GM10266 (cell line): ENCODE results near the gene ERAL1.
"Not testable (repeated sequence)": the region's sequence is repeated elsewhere in the genome, so short reads cannot be mapped to it uniquely, and the experiment has no call there.

ENCODE experiments used
- DNase-seq: peaks from one replicate; pipeline ENCODE4 v3.0.0; 2012; ENCODE audit errors: extremely low spot score
- TF ChIP-seq, protein P1 (sequence below): IDR thresholded peaks from 2 replicates; pipeline ENCODE4 v1.5.1; 2012; ENCODE audit warnings: mild to moderate bottlenecking, low read depth; ENCODE audit not compliant: control insufficient read depth, insufficient read depth; ENCODE audit errors: missing control alignments

ERAL1 gene

DNA sequence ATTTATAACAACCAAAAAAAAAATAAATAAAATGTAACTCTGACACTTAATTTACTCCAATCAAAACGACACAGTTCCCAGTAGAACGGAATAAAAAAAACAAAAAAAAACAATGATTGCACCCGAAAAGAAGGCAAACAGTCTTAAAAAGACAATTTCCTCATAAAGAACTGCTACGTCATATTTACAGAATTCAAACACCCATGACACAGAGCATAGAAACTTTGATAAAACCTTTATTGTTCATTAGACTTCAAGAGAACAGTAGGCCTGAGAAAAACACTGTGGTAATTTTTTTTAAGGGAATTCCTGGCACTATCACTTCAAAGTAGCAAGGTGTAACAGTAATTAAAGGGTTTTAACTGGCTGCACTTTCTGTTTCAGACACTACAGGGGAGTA is 38.3 kb upstream of the ERAL1 start:
- TF ChIP-seq, protein P1, sequence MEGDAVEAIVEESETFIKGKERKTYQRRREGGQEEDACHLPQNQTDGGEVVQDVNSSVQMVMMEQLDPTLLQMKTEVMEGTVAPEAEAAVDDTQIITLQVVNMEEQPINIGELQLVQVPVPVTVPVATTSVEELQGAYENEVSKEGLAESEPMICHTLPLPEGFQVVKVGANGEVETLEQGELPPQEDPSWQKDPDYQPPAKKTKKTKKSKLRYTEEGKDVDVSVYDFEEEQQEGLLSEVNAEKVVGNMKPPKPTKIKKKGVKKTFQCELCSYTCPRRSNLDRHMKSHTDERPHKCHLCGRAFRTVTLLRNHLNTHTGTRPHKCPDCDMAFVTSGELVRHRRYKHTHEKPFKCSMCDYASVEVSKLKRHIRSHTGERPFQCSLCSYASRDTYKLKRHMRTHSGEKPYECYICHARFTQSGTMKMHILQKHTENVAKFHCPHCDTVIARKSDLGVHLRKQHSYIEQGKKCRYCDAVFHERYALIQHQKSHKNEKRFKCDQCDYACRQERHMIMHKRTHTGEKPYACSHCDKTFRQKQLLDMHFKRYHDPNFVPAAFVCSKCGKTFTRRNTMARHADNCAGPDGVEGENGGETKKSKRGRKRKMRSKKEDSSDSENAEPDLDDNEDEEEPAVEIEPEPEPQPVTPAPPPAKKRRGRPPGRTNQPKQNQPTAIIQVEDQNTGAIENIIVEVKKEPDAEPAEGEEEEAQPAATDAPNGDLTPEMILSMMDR: no peak
- no peak for DNase-seq

DNA sequence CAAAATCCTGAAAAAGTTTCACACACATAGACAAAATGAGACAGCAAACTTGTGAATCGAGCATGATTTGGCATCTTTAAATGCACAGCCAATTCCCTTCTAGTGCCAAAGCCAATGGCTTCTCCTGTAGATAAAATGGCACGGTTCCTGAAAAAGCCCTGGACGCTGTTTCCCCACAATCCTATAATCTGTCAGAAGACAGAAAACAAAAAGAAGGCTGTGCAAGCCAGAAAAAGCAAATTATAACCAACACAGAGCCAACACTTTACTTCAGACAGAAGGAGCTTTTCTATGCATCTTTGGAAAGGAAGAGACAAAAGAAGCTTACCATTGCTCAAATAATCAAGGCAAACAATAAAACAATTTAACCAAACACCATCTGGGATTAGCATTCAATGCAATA is 36.0 kb upstream of the ERAL1 start:
- no peak for DNase-seq
- TF ChIP-seq, protein P1: no peak

DNA sequence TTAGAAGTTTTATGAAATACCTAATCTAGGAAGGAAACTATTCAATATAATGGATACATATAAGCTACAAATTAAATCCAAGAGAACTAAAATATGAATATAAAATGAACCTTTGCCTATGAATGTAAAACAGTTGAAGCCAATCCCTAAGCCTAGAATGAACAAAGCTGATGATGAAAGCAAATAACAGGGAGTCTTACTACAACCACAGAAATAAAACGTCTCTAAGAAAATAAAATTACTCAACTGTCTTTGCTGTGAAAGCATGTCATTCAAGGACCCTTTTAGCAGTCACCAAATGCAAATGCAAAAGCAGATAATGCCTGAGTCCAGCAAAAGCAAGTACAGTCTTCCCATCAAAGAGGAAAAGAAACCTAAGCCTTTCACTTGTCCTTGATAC is 35.2 kb upstream of the ERAL1 start:
- DNase-seq: no peak
- TF ChIP-seq, protein P1: no peak

DNA sequence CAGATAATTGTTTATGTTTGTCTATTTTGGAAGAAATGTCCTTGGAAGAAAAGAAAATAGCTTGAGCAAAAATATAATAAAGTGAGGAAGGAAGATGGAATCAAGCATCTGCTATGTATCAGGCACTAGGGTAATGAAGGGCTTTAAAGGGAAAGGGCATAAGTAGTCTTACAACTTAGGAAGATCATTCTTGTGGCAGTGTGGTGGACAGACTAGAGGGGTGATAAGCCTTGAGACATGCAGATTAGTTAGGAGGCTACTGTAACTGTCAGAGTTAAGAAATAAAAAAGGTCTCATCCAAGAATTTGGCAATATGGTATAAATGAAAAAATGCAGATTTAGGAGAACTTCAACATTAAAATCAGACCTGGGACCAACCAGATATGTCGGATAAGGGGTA is 27.1 kb upstream of the ERAL1 start:
- no peak for DNase-seq
- TF ChIP-seq, protein P1: no peak

DNA sequence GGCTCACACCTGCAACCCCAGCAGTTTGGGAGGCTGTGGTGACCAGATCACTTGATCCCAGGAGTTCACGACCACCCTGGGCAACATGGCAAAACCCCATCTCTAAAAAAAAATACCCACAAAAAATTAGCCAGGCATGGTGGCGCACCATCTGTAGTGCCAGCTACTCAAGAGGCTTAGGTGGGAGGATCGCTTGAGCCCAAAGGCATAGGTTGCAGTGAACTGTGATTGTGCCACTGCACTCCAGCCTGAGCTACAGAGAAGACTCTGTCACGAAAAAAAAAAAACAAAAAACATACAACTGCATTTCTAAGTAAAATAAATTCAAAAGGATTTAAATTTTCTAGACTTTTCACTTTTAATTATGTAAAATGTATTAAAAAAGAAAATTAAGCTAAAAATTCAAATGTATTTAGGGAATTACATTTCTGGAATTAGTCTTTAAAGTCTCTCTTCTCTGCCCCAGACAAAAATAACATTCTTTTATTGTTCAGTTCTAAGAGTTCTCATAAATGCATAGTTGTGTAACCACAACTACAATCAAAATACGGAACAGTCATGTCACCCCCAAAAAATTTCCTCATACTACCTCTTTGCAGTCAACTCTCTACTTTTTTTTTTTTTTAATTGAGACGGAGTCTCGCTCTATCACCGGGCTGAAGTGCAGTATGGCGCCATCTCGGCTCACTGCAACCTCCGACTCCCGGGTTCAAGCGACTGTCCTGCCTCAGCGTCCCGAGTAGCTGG is 26.3 kb upstream of the ERAL1 start:
- TF ChIP-seq, protein P1: no peak
- no peak for DNase-seq

DNA sequence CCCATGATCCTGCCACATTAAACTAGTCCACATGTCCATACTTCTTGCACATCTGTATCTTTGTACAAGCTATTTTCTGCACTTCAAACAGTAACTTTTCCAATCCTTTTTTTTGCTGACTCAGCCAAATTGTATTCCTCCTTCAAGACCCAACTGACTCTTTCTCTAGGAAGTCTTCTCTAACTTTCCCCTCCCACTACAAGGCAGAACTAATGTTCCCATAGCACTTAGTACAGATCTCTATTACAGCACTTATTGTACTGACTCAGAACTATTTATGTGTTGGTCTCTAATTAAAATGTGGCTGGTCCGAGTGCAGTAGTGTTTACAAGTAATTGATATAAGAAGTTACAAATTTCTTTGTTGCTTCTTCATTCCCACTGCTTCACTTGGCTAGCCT is 20.4 kb upstream of the ERAL1 start:
- TF ChIP-seq, protein P1: no peak
- DNase-seq: no peak

DNA sequence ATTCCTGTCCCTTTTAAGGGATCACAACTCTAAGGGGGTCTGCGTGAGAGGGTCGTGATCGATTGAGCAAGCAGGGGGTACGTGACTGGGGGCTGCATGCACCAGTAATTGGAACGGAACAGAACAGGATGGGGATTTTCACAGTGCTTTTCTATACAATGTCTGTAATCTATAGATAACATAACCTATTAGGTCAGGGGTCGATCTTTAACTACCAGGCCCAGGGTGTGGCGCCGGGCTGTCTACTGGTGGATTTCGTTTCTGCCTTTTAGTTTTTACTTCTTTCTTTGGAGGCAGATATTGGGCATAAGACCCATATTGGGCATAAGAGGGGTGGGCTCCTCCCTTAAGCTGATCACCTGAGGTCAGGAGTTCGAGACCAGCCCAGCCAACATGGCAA is 18.3 kb upstream of the ERAL1 start:
- DNase-seq: not testable (repeated sequence)

DNA sequence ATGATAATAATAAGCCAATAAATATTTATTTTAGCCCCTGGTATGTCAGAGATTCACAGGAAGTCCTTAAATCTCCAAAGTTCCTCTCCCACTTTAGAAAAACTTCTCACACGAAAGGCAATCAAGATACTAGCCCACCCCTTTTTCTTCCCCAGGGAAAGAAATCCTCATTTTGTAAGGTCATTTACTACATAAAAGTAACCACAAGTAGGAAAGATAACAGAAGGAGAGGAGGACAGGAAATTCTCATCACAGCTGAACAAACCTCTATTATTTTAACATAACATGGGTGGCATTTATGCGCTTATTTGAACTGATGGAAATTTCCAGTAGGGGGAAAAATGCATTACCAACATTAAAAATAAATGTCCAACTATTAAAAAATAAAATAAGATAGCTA is 15.6 kb upstream of the ERAL1 start:
- TF ChIP-seq, protein P1: no peak

More for the DNA sequence above, 15.6 kb upstream of the ERAL1 start:
- no peak for DNase-seq
